RPMI8226 (cell line): Measurements from ENCODE around the gene ASB11.
A peak's percentile ranks its signal among the peaks of the same experiment; 100 is the strongest.
"Not testable (repeated sequence)": the region's sequence is repeated elsewhere in the genome, so short reads cannot be mapped to it uniquely, and the experiment has no call there.

Experiments
- DNase-seq: peaks from one replicate; pipeline ENCODE4 v3.0.0-alpha.2; 2015

The ASB11 gene

GRCh38 chrX:15315509-15315908, at the start of gene ASB11:
Gene ASB11 (minus strand): TSS chrX:15315640. CDS start chrX:15315605, 35 bp downstream.
- no peak for DNase-seq

- no peak for DNase-seq
Observed at GRCh38 chrX:15359701-15360100, 44.3 kb upstream of the ASB11 start.

- no peak for DNase-seq
Observed at GRCh38 chrX:15358533-15358932, 43.1 kb upstream of the ASB11 start.

GRCh38 chrX:15356444-15356843, 41.0 kb upstream of the ASB11 start:
- DNase-seq, result no peak

GRCh38 chrX:15350329-15350996, 35.0 kb upstream of the ASB11 start:
- no peak for DNase-seq

GRCh38 chrX:15349046-15349445, 33.6 kb upstream of the ASB11 start:
- peak; percentile 67 for DNase-seq

- DNase-seq, result no peak
Observed at GRCh38 chrX:15345976-15346375, 30.5 kb upstream of the ASB11 start.

- no peak for DNase-seq
Observed at GRCh38 chrX:15344106-15344505, 28.7 kb upstream of the ASB11 start.

- DNase-seq, result no peak
Observed at GRCh38 chrX:15343075-15343476, 27.6 kb upstream of the ASB11 start.

- no peak for DNase-seq
Observed at GRCh38 chrX:15340867-15341266, 25.4 kb upstream of the ASB11 start.

GRCh38 chrX:15336023-15336413, 20.6 kb upstream of the ASB11 start:
- DNase-seq, result no peak

GRCh38 chrX:15335135-15336022, 19.9 kb upstream of the ASB11 start, which contains the start of gene PIGA:
Gene PIGA (minus strand): TSS chrX:15335523. CDS start chrX:15331930, 3,593 bp downstream.
- peak; percentile 96 for DNase-seq

- peak; percentile 20 for DNase-seq
Observed at GRCh38 chrX:15334561-15334960, 19.1 kb upstream of the ASB11 start.

GRCh38 chrX:15328821-15329220, 13.4 kb upstream of the ASB11 start:
- no peak for DNase-seq

- no peak for DNase-seq
Observed at GRCh38 chrX:15328131-15328530, 12.7 kb upstream of the ASB11 start.

- DNase-seq, result no peak
Observed at GRCh38 chrX:15322472-15322871, 7.0 kb upstream of the ASB11 start.

GRCh38 chrX:15322072-15322471, 6.6 kb upstream of the ASB11 start:
- no peak for DNase-seq

- DNase-seq, result no peak
Observed at GRCh38 chrX:15321447-15321846, 6.0 kb upstream of the ASB11 start.

- DNase-seq, result no peak
Observed at GRCh38 chrX:15320297-15320696, 4.9 kb upstream of the ASB11 start.

- no peak for DNase-seq
Observed at GRCh38 chrX:15319075-15319474, 3.6 kb upstream of the ASB11 start.

GRCh38 chrX:15314472-15314871, 968 bp downstream of the ASB11 start:
- no peak for DNase-seq

- DNase-seq, result no peak
Observed at GRCh38 chrX:15311119-15311518, 4.3 kb downstream of the ASB11 start.

- DNase-seq, result peak; percentile 63
Observed at GRCh38 chrX:15310117-15310516, 5.3 kb downstream of the ASB11 start.

- not testable (repeated sequence) for DNase-seq
Observed at GRCh38 chrX:15305899-15306298, 9.5 kb downstream of the ASB11 start.
